ENCODE results near the gene POM121L12. TPM values are rescaled to one million over a fixed set of nuclear protein-coding genes. Genes with fewer than 3 reads are reported as not detected.

POM121L12 gene
- total RNA-seq (not detected in 2 replicates), polyA plus RNA-seq (not detected in 2 replicates), polyA minus RNA-seq (not detected in 2 replicates)
- total RNA-seq (2013) = not detected

DNA sequence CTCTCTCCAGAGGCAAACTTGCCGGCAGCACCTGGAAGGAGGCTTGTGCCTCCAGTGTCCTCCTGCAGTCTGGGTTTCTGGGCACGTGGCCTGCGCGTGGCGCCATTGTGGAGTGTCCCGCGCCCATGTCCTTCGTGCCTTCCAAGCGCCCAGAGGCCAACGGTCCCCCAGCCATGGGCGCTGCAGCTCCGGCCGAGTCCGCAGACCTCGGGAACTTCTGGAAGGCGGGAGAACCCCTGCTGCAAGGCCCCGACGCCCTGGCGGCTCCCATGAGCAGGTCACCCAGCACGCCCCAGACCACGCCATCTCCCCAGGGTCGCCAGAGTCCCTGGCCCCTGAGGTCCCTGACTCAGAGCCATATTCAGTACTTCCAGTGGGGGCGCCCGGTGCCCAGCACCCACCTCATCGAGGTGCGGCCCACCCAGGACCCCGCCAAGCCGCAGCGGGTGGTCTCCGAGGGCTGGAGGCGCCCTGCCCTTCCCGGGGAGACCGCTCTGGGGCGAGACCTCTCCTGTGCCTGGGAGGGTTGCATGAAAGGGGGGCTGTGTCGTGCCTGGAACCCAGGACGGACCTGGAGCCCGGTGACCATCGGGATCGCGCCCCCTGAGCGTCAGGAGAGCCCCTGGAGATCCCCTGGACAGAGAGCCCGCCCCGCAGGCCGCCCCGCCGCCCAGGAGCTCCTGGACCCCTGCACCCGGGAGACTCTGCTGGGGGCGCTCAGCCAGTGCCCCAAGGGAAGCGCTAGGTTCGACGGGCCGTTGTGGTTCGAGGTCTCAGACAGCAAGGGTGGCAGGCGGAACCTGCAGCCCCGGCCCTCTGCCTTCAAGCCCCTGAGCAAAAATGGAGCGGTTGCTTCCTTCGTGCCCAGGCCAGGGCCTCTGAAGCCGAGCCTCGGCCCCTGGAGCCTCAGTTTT lies at the start of gene POM121L12:
TSS of gene POM121L12 (plus strand) at position 135 of the 914 bp plus-strand sequence. CDS start at position 174, 39 bp downstream.
- Histone ChIP-seq H3K4me1 (ENCODE audit: control insufficient read depth in 2 of 2, insufficient read depth in 2 of 2, low read length in 2 of 2) (no peaks in the 10 kb centered on the region), H4K20me1 (ENCODE audit: control insufficient read depth, insufficient read depth, low read length, poor library complexity, severe bottlenecking) (no peaks in the 10 kb centered on the region), H3K4me2 (replicated peaks; ENCODE audit: low read depth, low read length, poor library complexity, severe bottlenecking) (no peak within 1 kb of the TSS), H3K9ac (ENCODE audit: low read length) (no peak within 1 kb of the TSS), H3K36me3 (replicated peaks in 1 of 2; ENCODE audit: control extremely low read depth in 1 of 2, control insufficient read depth in 1 of 2, extremely low read depth in 1 of 2, insufficient read depth in 2 of 2, low read length in 1 of 2) (no peaks in the 10 kb centered on the region), H3K4me3 (ENCODE audit: control extremely low read depth in 1 of 5, extremely low read depth in 1 of 5, insufficient read depth in 1 of 5, low read depth in 2 of 5, low read length in 4 of 5) (no peak within 1 kb of the TSS), H3K27ac (ENCODE audit: low read length in 2 of 2) (no peak within 1 kb of the TSS), H3K79me2 (ENCODE audit: control insufficient read depth, insufficient read depth, low read length) (no peaks in the 10 kb centered on the region), H3K9me3 (ENCODE audit: control extremely low read depth in 1 of 3, control insufficient read depth in 2 of 3, insufficient read depth in 1 of 3, low read length in 2 of 3) (peaks cover 0 to 17% (median 0%) of the 10 kb centered on the region in 3 donors), H3K27me3 (replicated peaks in 1 of 4; ENCODE audit: control extremely low read depth in 1 of 4, control insufficient read depth in 3 of 4, insufficient read depth in 4 of 4, low read length in 3 of 4) (no peaks in the 10 kb centered on the region), H2AFZ (ENCODE audit: insufficient read depth, low read depth, low read length, poor library complexity, severe bottlenecking) (no peak within 1 kb of the TSS)
- no peak for ATAC-seq (ENCODE audit: low read depth)
- intact Hi-C loops (cut with micrococcal nuclease) = no loop called here
- H3K9me3 Mint-ChIP-seq (ENCODE audit: insufficient read depth) = peaks cover 7% of the 10 kb centered on the region
- no peaks in the 10 kb centered on the region for H3K27me3 Mint-ChIP-seq
- TF ChIP-seq CTCF (IDR thresholded peaks at IDR 0.05) (no peak), EZH2 (IDR thresholded peaks at IDR 0.05; ENCODE audit: borderline replicate concordance, insufficient read depth, low read depth, low read length, poor library complexity, severe bottlenecking) (no peak)
- H3K27ac Mint-ChIP-seq = no peak within 1 kb of the TSS
- ChIA-PET CTCF (no interaction called here), POLR2A (no interaction called here)
- no peak for DNase-seq
- WGBS (ENCODE audit: insufficient coverage) = 93% methylated on average over 59 of the region's 59 CpGs
- no peaks in the 10 kb centered on the region for H3K4me1 Mint-ChIP-seq
- no peak within 1 kb of the TSS for H3K4me3 Mint-ChIP-seq

DNA sequence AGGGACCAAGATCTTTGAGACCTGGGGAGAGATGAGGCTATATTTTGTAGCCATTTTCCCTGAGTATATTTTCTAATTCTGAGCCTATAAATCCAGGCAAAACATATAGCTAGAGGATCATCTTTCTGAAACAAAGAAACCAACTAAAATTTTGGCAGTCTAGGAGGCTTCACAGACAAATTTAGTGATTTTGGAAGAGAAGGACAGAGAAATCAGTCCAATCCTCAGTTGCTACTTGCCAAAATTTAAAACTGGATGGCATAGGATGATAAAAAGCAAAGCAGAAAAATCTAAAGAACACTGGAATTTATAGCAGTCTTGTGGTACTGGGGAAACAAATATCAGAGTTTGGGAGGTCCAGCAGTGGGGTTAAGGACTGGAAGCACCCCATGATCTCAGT lies 43.4 kb upstream of the POM121L12 start:
- H3K9me3 Mint-ChIP-seq (ENCODE audit: insufficient read depth) = peaks cover 4% of the 10 kb centered on the region
- no peak overlapping the region for H3K27ac Mint-ChIP-seq
- CTCF ChIA-PET = no interaction called here

More for the DNA sequence above, 43.4 kb upstream of the POM121L12 start:
- no peaks in the 10 kb centered on the region for H3K27me3 Mint-ChIP-seq
- TF ChIP-seq CTCF (IDR thresholded peaks at IDR 0.05) = no peak
- TF ChIP-seq EZH2 (IDR thresholded peaks at IDR 0.05; ENCODE audit: borderline replicate concordance, insufficient read depth, low read depth, low read length, poor library complexity, severe bottlenecking) = no peak
- no peaks in the 10 kb centered on the region for H4K20me1 ChIP-seq (ENCODE audit: control insufficient read depth, insufficient read depth, low read length, poor library complexity, severe bottlenecking)
- no peaks in the 10 kb centered on the region for H3K79me2 ChIP-seq (ENCODE audit: control insufficient read depth, insufficient read depth, low read length)
- H3K4me3 ChIP-seq (ENCODE audit: control extremely low read depth in 1 of 5, extremely low read depth in 1 of 5, insufficient read depth in 1 of 5, low read depth in 2 of 5, low read length in 4 of 5) = no peak overlapping the region
- H3K36me3 ChIP-seq (replicated peaks in 1 of 2; ENCODE audit: control extremely low read depth in 1 of 2, control insufficient read depth in 1 of 2, extremely low read depth in 1 of 2, insufficient read depth in 2 of 2, low read length in 1 of 2) = no peaks in the 10 kb centered on the region
- POLR2A ChIA-PET = no interaction called here
- no peak overlapping the region for H3K4me3 Mint-ChIP-seq
- H3K4me2 ChIP-seq (replicated peaks; ENCODE audit: low read depth, low read length, poor library complexity, severe bottlenecking) = no peak overlapping the region
- H3K9me3 ChIP-seq (ENCODE audit: control extremely low read depth in 1 of 3, control insufficient read depth in 2 of 3, insufficient read depth in 1 of 3, low read length in 2 of 3) = peaks cover 0 to 4% (median 0%) of the 10 kb centered on the region in 3 donors
- no peaks in the 10 kb centered on the region for H3K4me1 Mint-ChIP-seq
- no peak overlapping the region for H3K27ac ChIP-seq (ENCODE audit: low read length in 2 of 2)
- H2AFZ ChIP-seq (ENCODE audit: insufficient read depth, low read depth, low read length, poor library complexity, severe bottlenecking) = no peak overlapping the region
- no peak for DNase-seq
- no peaks in the 10 kb centered on the region for H3K27me3 ChIP-seq (replicated peaks in 1 of 4; ENCODE audit: control extremely low read depth in 1 of 4, control insufficient read depth in 3 of 4, insufficient read depth in 4 of 4, low read length in 3 of 4)
- H3K4me1 ChIP-seq (ENCODE audit: control insufficient read depth in 2 of 2, insufficient read depth in 2 of 2, low read length in 2 of 2) = no peaks in the 10 kb centered on the region
- intact Hi-C loops (cut with micrococcal nuclease) = no loop called here
- no peak overlapping the region for H3K9ac ChIP-seq (ENCODE audit: low read length)
- ATAC-seq (ENCODE audit: low read depth) = no peak

Measured in B cell (primary cell).